HL-60/S4 treated with retinoic acid at 250 ng/mL for 4 days and 3 days (cell line): Measurements from ENCODE around the gene XPO5.
"Not testable (repeated sequence)": the region's sequence is repeated elsewhere in the genome, so short reads cannot be mapped to it uniquely, and the experiment has no call there.

Experiments
- in situ Hi-C: fragments of 300-500 bp; cut with MboI; formaldehyde crosslinking; loops from 2 replicates; pipeline ENCODE4 v1.7.0; 2022; ENCODE audit warnings: low sequenced_read_pairs

Gene XPO5

GRCh38 chr6:43588194-43588593 is 12.4 kb upstream of the XPO5 start:
- in situ Hi-C loops = no loop called here

- in situ Hi-C loops = no loop called here
Observed at GRCh38 chr6:43584892-43585570, 9.2 kb upstream of the XPO5 start.

GRCh38 chr6:43582911-43583310 is 7.1 kb upstream of the XPO5 start:
- in situ Hi-C loops = no loop called here

GRCh38 chr6:43579171-43579570 is 3.3 kb upstream of the XPO5 start:
- in situ Hi-C loops = no loop called here

- in situ Hi-C loops = no loop called here
Observed at GRCh38 chr6:43578748-43579147, 2.9 kb upstream of the XPO5 start.

GRCh38 chr6:43575105-43575771 is 600 bp downstream of the XPO5 start:
- in situ Hi-C loops = no loop called here

- in situ Hi-C loops = no loop called here
Observed at GRCh38 chr6:43572015-43572414, 3.8 kb downstream of the XPO5 start.

- in situ Hi-C loops = no loop called here
Observed at GRCh38 chr6:43570876-43571441, 4.9 kb downstream of the XPO5 start.

GRCh38 chr6:43559328-43559727 is 16.5 kb downstream of the XPO5 start:
- in situ Hi-C loops = no loop called here

- in situ Hi-C loops = not testable (repeated sequence)
Observed at GRCh38 chr6:43557620-43558019, 18.2 kb downstream of the XPO5 start.

- in situ Hi-C loops = no loop called here
Observed at GRCh38 chr6:43547222-43547621, 28.6 kb downstream of the XPO5 start.

GRCh38 chr6:43544461-43544860 is 31.4 kb downstream of the XPO5 start:
- in situ Hi-C loops = no loop called here

GRCh38 chr6:43541774-43542471 is 33.9 kb downstream of the XPO5 start:
- in situ Hi-C loops = no loop called here

- in situ Hi-C loops = no loop called here
Observed at GRCh38 chr6:43540507-43540906, 35.3 kb downstream of the XPO5 start.

- in situ Hi-C loops = not testable (repeated sequence)
Observed at GRCh38 chr6:43539409-43539808, 36.4 kb downstream of the XPO5 start.

- in situ Hi-C loops = not testable (repeated sequence)
Observed at GRCh38 chr6:43538986-43539385, 36.9 kb downstream of the XPO5 start.

- in situ Hi-C loops = no loop called here
Observed at GRCh38 chr6:43532201-43532600, 43.6 kb downstream of the XPO5 start.

- in situ Hi-C loops = no loop called here
Observed at GRCh38 chr6:43524483-43524961, 51.3 kb downstream of the XPO5 start.

- in situ Hi-C loops = no loop called here
Observed at GRCh38 chr6:43523284-43523683, 52.6 kb downstream of the XPO5 start.

GRCh38 chr6:43522547-43523261 is 53.1 kb downstream of the XPO5 start:
- in situ Hi-C loops = no loop called here

- in situ Hi-C loops = no loop called here
Observed at GRCh38 chr6:43521836-43522235, 54.0 kb downstream of the XPO5 start.
